NCI-H1417 (cell line): Measurements from ENCODE around the gene SPACA9.

Source experiments
- DNase-seq, 3 experiments: peaks; one replicate each; lab custom pipeline; 2025; lab: John Stamatoyannopoulos, UW

Gene SPACA9

GRCh38 chr9:132878695-132879456 is at the start of gene SPACA9:
TSS of gene SPACA9 (plus strand) at chr9:132878898. CDS start at chr9:132883948, 5,050 bp downstream.
- peak in 2 of 3 experiments; percentile 55 to 68 for DNase-seq

GRCh38 chr9:132832171-132832881 is 46.4 kb upstream of the SPACA9 start:
- DNase-seq = no peak

GRCh38 chr9:132833550-132834121 is 45.1 kb upstream of the SPACA9 start:
- DNase-seq = no peak

- DNase-seq = no peak
These were observed 44.4 kb upstream of the SPACA9 start for GRCh38 chr9:132834343-132834742.

GRCh38 chr9:132837501-132838286 is 41.0 kb upstream of the SPACA9 start:
- DNase-seq = no peak

- DNase-seq = no peak
These were observed 40.4 kb upstream of the SPACA9 start for GRCh38 chr9:132838291-132838690.

- DNase-seq = no peak
These were observed 37.7 kb upstream of the SPACA9 start for GRCh38 chr9:132840980-132841379.

- no peak for DNase-seq
These were observed 36.3 kb upstream of the SPACA9 start for GRCh38 chr9:132842124-132843044.

GRCh38 chr9:132846109-132846917 is 32.4 kb upstream of the SPACA9 start:
- DNase-seq = no peak

GRCh38 chr9:132846918-132847515 is 31.7 kb upstream of the SPACA9 start:
- no peak for DNase-seq

- no peak for DNase-seq
These were observed 29.5 kb upstream of the SPACA9 start for GRCh38 chr9:132849185-132849706.

GRCh38 chr9:132853482-132853881 is 25.2 kb upstream of the SPACA9 start:
- no peak for DNase-seq

GRCh38 chr9:132854832-132855231 is 23.9 kb upstream of the SPACA9 start:
- no peak for DNase-seq

GRCh38 chr9:132855904-132856303 is 22.8 kb upstream of the SPACA9 start:
- DNase-seq = no peak

- DNase-seq = no peak
These were observed 21.7 kb upstream of the SPACA9 start for GRCh38 chr9:132857031-132857430.

GRCh38 chr9:132857616-132858342 is 20.9 kb upstream of the SPACA9 start:
- DNase-seq = peak in 2 of 3 experiments; percentile 70 to 80

- peak in 1 of 3 experiments; percentile 18 for DNase-seq
These were observed 19.9 kb upstream of the SPACA9 start for GRCh38 chr9:132858751-132859150.

GRCh38 chr9:132861666-132862065 is 17.0 kb upstream of the SPACA9 start:
- no peak for DNase-seq

GRCh38 chr9:132862533-132862932 is 16.2 kb upstream of the SPACA9 start:
- DNase-seq = no peak
